Measurements from ENCODE around the gene ENOX1. TPM values are rescaled to one million over a fixed set of nuclear protein-coding genes. Genes with fewer than 3 reads are reported as not detected.

ENOX1 gene
- total RNA-seq, 1 donor from 2014 or later = 2.5 TPM

DNA sequence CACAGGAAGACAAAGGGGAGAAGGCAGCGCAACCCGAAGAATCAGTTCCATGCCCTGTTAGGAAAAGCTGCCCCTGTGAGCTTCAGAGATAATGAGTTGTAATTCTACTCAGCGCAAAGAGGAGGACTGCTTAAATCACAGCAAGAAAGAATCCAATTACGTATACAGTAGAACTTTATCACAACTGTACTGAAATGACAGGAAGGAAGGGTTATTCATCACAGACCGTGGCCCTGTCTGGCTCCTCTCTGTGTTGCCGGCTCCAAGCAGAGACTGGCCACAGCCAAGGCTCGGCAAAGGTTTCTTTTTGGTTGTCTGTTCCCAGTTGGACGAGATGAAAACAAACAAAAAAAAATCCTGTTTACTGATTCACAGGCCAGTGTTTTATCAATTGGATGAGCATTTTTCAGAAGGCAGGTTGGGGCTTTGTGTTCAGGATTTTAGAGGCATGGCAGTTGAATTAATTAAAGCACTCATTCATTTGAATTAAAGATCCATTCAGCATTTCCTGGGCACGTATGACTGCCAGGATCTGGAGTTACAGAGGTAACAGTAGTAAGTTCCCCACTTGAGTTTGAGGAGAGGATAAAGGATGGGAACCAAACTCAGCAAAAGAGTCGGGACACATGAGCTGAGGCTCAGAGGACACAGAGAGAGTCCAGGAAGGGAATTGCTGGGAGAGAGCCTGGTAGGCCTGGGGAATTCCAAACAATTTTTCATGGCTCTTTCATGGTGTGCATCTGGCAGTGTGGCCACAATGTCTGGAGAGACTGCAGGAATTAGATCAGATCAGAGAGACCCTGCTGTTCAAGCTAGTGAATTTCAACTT lies 422.3 kb downstream of the ENOX1 start:
- no peak overlapping the region for H3K4me3 Mint-ChIP-seq (ENCODE audit: low read depth)
- DNase-seq (ENCODE audit: low spot score, unreplicated experiment) = no peak
- no peak overlapping the region for H3K27ac Mint-ChIP-seq
- no peaks in the 10 kb centered on the region for H3K9me3 Mint-ChIP-seq (ENCODE audit: low read depth)
- H3K27me3 Mint-ChIP-seq = no peaks in the 10 kb centered on the region
- no peaks in the 10 kb centered on the region for H3K36me3 Mint-ChIP-seq (ENCODE audit: insufficient read depth)
- TF ChIP-seq, protein P1, sequence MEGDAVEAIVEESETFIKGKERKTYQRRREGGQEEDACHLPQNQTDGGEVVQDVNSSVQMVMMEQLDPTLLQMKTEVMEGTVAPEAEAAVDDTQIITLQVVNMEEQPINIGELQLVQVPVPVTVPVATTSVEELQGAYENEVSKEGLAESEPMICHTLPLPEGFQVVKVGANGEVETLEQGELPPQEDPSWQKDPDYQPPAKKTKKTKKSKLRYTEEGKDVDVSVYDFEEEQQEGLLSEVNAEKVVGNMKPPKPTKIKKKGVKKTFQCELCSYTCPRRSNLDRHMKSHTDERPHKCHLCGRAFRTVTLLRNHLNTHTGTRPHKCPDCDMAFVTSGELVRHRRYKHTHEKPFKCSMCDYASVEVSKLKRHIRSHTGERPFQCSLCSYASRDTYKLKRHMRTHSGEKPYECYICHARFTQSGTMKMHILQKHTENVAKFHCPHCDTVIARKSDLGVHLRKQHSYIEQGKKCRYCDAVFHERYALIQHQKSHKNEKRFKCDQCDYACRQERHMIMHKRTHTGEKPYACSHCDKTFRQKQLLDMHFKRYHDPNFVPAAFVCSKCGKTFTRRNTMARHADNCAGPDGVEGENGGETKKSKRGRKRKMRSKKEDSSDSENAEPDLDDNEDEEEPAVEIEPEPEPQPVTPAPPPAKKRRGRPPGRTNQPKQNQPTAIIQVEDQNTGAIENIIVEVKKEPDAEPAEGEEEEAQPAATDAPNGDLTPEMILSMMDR (IDR thresholded peaks at IDR 0.05; ENCODE audit: unreplicated experiment) = no peak
- H3K4me1 Mint-ChIP-seq (ENCODE audit: low read depth) = peaks cover 20% of the 10 kb centered on the region

- Mint-ChIP-seq H3K27me3 (no peaks in the 10 kb centered on the region), H3K9me3 (ENCODE audit: low read depth) (no peaks in the 10 kb centered on the region), H3K4me1 (ENCODE audit: low read depth) (peaks cover 20% of the 10 kb centered on the region), H3K36me3 (ENCODE audit: insufficient read depth) (no peaks in the 10 kb centered on the region), H3K27ac (no peak overlapping the region), H3K4me3 (ENCODE audit: low read depth) (no peak overlapping the region)
- TF ChIP-seq, protein P1 (IDR thresholded peaks at IDR 0.05; ENCODE audit: unreplicated experiment) = no peak
- no peak for DNase-seq (ENCODE audit: low spot score, unreplicated experiment)
These were observed 423.4 kb downstream of the ENOX1 start for GRCh38 chr13:43363156-43363953.

DNA sequence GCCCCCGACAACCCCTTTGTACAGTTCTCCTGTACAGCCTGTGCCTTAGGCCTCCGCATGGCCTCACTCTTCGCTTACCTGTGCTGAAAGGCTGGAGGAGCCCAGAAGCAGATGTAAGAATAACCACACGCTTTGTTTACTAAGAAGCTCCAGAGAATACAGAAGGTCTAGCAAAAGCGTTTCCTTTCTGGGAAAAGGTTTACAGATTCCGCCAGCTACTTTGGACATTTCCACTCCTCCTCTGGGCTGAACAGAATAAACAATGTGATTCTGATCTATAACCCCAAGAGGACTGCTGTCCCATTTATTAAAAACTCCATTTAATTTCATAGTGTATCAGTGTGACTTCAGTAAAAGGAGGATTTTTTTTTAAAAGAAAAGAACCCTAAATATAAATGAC lies 424.2 kb downstream of the ENOX1 start:
- H3K27me3 Mint-ChIP-seq = no peaks in the 10 kb centered on the region
- TF ChIP-seq, protein P1 (IDR thresholded peaks at IDR 0.05; ENCODE audit: unreplicated experiment) = no peak
- H3K4me1 Mint-ChIP-seq (ENCODE audit: low read depth) = peaks cover 14% of the 10 kb centered on the region
- no peaks in the 10 kb centered on the region for H3K36me3 Mint-ChIP-seq (ENCODE audit: insufficient read depth)
- H3K9me3 Mint-ChIP-seq (ENCODE audit: low read depth) = no peaks in the 10 kb centered on the region
- no peak overlapping the region for H3K4me3 Mint-ChIP-seq (ENCODE audit: low read depth)
- H3K27ac Mint-ChIP-seq = no peak overlapping the region
- DNase-seq (ENCODE audit: low spot score, unreplicated experiment) = no peak

DNA sequence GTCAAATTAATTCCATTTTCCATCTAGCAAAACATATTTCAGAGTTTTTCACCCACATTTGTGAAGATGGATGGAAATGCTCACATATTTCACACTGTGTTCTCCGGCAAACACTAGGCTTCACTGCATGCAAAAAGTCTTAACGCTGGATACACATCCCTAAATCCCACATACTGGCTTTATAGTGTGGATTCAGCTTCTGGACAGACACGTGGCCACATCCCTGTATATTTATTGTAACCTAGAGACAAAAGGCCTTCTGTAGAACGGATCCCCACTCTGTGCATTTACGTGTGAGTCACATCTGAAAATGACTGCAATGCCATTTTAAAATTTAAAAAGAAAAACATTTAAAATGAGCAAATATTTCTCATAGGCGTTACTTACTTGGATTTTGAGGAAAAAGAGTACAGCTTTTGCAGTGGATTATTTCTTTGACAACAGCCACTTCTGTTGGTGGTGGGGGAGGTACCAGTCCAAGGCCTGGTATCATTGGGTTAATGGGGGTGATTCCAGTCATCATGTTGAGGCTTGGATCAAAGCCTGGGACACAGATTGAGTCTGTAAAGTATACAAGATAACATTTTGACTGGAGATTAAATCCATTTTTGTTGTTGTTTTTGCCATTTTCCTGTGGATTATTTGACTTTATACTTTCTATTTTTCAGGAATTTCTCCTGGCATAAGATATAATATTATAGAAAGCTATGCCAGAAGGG lies 425.7 kb downstream of the ENOX1 start:
- TF ChIP-seq, protein P1 (IDR thresholded peaks at IDR 0.05; ENCODE audit: unreplicated experiment) = no peak
- Mint-ChIP-seq H3K27me3 (no peaks in the 10 kb centered on the region), H3K4me3 (ENCODE audit: low read depth) (no peak overlapping the region), H3K9me3 (ENCODE audit: low read depth) (no peaks in the 10 kb centered on the region), H3K27ac (no peak overlapping the region), H3K4me1 (ENCODE audit: low read depth) (peaks cover 11% of the 10 kb centered on the region), H3K36me3 (ENCODE audit: insufficient read depth) (no peaks in the 10 kb centered on the region)
- no peak for DNase-seq (ENCODE audit: low spot score, unreplicated experiment)

- H3K27ac Mint-ChIP-seq = peak overlapping the region; percentile 18
- H3K27me3 Mint-ChIP-seq = no peaks in the 10 kb centered on the region
- H3K4me1 Mint-ChIP-seq (ENCODE audit: low read depth) = peaks cover 11% of the 10 kb centered on the region
These were observed 426.6 kb downstream of the ENOX1 start for GRCh38 chr13:43360171-43360570.

More at GRCh38 chr13:43360171-43360570, 426.6 kb downstream of the ENOX1 start:
- H3K9me3 Mint-ChIP-seq (ENCODE audit: low read depth) = no peaks in the 10 kb centered on the region
- DNase-seq (ENCODE audit: low spot score, unreplicated experiment) = no peak
- H3K4me3 Mint-ChIP-seq (ENCODE audit: low read depth) = no peak overlapping the region
- TF ChIP-seq, protein P1 (IDR thresholded peaks at IDR 0.05; ENCODE audit: unreplicated experiment) = no peak
- no peaks in the 10 kb centered on the region for H3K36me3 Mint-ChIP-seq (ENCODE audit: insufficient read depth)
